Activated gamma-delta T cell treated with Interleukin-2 at 50 U/mL for 16 hours (primary cell): ENCODE data around the gene TRAK2.

Source experiments
- DNase-seq: peaks from one replicate; pipeline ENCODE4 v3.0.0-alpha.2; 2020

The TRAK2 gene

GRCh38 chr2:201353116-201353515 lies 98.1 kb downstream of the TRAK2 start:
- DNase-seq = no peak

- DNase-seq = no peak
Measured at GRCh38 chr2:201350879-201351278, 100.4 kb downstream of the TRAK2 start.

DNA sequence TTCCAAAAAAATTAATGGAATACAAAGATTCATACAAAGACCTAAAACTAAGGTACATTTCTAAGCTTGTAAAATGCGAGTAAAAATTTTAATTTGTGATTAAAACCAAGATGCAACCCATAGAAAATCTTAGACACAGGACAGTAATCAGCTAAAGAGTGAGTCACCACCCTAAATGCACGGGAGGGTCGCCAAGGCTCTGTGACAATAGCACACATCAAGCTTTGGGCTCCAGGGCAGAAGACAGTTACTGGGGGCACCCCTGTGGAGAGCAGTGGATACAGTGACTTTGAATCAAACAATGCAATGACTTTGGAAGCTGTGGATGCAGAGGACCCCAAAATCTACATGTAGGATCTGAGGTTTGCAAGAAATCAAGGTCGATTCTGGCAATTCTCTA lies 101.7 kb downstream of the TRAK2 start:
- DNase-seq = no peak

GRCh38 chr2:201348758-201349157 lies 102.5 kb downstream of the TRAK2 start:
- no peak for DNase-seq

DNA sequence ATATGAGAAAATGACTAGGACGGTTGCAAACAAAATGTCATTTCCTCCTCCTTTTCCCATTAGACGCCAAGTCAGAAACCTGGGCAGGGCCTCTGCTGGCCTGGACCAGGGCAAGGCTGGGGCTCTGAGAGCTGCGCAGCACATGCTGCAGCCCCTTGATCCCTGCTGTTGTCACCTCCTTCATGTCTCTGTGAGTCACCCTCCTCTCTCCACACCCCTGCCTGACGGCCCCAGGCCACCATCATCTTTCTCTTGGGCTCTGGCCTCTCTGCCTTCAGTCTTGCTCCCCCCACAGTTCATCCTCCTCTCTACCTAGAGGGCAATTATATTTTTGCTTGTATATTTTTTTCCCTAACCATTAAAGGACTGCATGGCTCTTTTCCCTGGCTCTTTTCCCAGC lies 104.1 kb downstream of the TRAK2 start:
- no peak for DNase-seq

- DNase-seq = no peak
Measured at GRCh38 chr2:201345625-201346213, 105.5 kb downstream of the TRAK2 start.

- no peak for DNase-seq
Measured at GRCh38 chr2:201344663-201345366, 106.4 kb downstream of the TRAK2 start.

- DNase-seq = no peak
Measured at GRCh38 chr2:201343559-201343958, 107.7 kb downstream of the TRAK2 start.

GRCh38 chr2:201342923-201343322 lies 108.3 kb downstream of the TRAK2 start:
- no peak for DNase-seq

- DNase-seq = no peak
Measured at GRCh38 chr2:201329409-201329808, 121.8 kb downstream of the TRAK2 start.

DNA sequence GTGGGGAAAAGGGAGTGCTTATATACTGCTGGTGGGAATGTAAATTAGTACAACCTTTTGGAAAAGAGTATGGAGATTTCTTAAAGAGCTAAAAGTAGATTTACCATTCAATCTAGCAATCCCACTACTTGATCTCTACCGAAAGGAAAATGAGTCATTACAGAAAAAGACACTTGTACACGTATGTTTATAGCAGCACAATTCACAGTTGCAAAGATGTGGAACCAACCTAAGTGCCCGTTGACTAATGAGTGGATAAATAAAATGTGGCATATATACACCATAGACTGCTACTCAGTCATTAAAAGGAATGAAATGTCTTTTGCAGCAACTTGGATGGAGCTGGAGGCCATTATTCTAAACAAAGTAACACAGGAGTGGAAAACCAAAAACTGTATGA lies 123.6 kb downstream of the TRAK2 start:
- no peak for DNase-seq
